Upper lobe of left lung (tissue), 6 donors: ENCODE results near the gene GMPPA. TPM values are rescaled to one million over a fixed set of nuclear protein-coding genes. Genes with fewer than 3 reads are reported as not detected.

Source experiments
- ATAC-seq, 2 donors: fragments of 200-7000 bp; cut with Tn5 transposase; one replicate each; pipeline ENCODE4 v1.9.1; 2022; ENCODE audit warnings: mild to moderate bottlenecking in 2 of 2, moderate library complexity in 2 of 2; ENCODE audit not compliant: low FRiP score in 2 of 2
- DNase-seq, 2 donors: peaks; one replicate each; pipeline ENCODE4 v3.0.0-alpha.2; 2019 to 2020
- H3K27ac ChIP-seq, 4 donors: fragments of 200-600 bp; sonication (generic); one replicate each; pipeline ENCODE4 v1.5.1; 2016 to 2019
- H3K27me3 ChIP-seq, 4 donors: fragments of 200-600 bp; sonication (generic); one replicate each; pipeline ENCODE4 v1.5.1; 2017 to 2019
- H3K36me3 ChIP-seq, 4 donors: fragments of 200-600 bp; sonication (generic); one replicate each; pipeline ENCODE4 v1.5.1; 2016 to 2019
- H3K4me1 ChIP-seq, 4 donors: fragments of 200-600 bp; sonication (generic); one replicate each; pipeline ENCODE4 v1.5.1; 2018 to 2019
- H3K4me3 ChIP-seq, 4 donors: fragments of 200-600 bp; sonication (generic); one replicate each; pipeline ENCODE4 v1.5.1; 2017 to 2019; ENCODE audit warnings: mild to moderate bottlenecking in 2 of 4, moderate library complexity in 1 of 4
- H3K9me3 ChIP-seq, 4 donors: fragments of 200-600 bp; sonication (generic); one replicate each; pipeline ENCODE4 v1.5.1; 2018 to 2019
- CTCF ChIP-seq, 6 experiments: fragments of 450-650 bp in 4 of 6; fragments of 200-600 bp in 2 of 6; sonication (generic) in 2 of 6; IDR thresholded peaks; one replicate each; pipeline ENCODE4 v1.5.1; 2016 to 2019; ENCODE audit warnings: antibody characterized with exemption in 6 of 6
- EP300 ChIP-seq, 4 donors: sonication (generic); formaldehyde crosslinking; IDR thresholded peaks; one replicate each; pipeline ENCODE4 v1.5.1; 2017; ENCODE audit warnings: antibody characterized with exemption in 4 of 4, control low read depth in 2 of 4
- POLR2A ChIP-seq, 4 donors: fragments of 450-650 bp; IDR thresholded peaks; one replicate each; pipeline ENCODE4 v1.5.1; 2016 to 2017; ENCODE audit warnings: antibody characterized with exemption in 4 of 4, mild to moderate bottlenecking in 2 of 4
- POLR2AphosphoS5 ChIP-seq, 2 donors: sonication (generic); formaldehyde crosslinking; IDR thresholded peaks; one replicate each; pipeline ENCODE4 v1.5.1; 2017; ENCODE audit warnings: antibody characterized with exemption in 2 of 2
- WGBS, 2 donors: methylation state at CpG; one replicate each; pipeline ENCODE4 v1.1.5; 2017 to 2018; 5-methylcytosine and 5-hydroxymethylcytosine counted together
- total RNA-seq, 6 donors: library from RNA; depleted of rRNA in 4 of 6; stranded (reverse); fragments of >200 nt in 4 of 6; gene quantifications; one replicate each; pipeline versions ENCODE4 v1.1.0 to v1.2.1, GENCODE V29; 2016 to 2021
- donor health status: DM: no; HTN: no; CAD: no; lungs with moderate emphysema.
- donor health status: DM: no; HTN: yes; CAD: no; lungs with severe emphysema.

Gene GMPPA
- total RNA-seq, 6 donors from 2014 or later = 20.8 to 38.5 (median 24.9) TPM

GRCh38 chr2:219493086-219493485, 5.6 kb upstream of the GMPPA start:
- Histone ChIP-seq H3K27ac (no peak overlapping the region), H3K4me3 (no peak overlapping the region), H3K27me3 (peaks cover 0 to 31% (median 15%) of the 10 kb centered on the region in 4 donors), H3K36me3 (no peaks in the 10 kb centered on the region), H3K4me1 (peaks cover 8 to 17% (median 17%) of the 10 kb centered on the region in 4 donors), H3K9me3 (no peaks in the 10 kb centered on the region)
- TF ChIP-seq POLR2AphosphoS5 (IDR thresholded peaks at IDR 0.05) (no peak), POLR2A (IDR thresholded peaks at IDR 0.05) (no peak), EP300 (IDR thresholded peaks at IDR 0.05) (no peak), CTCF (IDR thresholded peaks at IDR 0.05) (no peak)
- WGBS, 2 donors = 85 to 90% methylated on average over 5 of the region's 5 CpGs
- DNase-seq (no peak), ATAC-seq (no peak)

- peaks cover 0 to 27% (median 15%) of the 10 kb centered on the region in 4 donors for H3K27me3 ChIP-seq
Measured at GRCh38 chr2:219494952-219495530, 3.6 kb upstream of the GMPPA start.

GRCh38 chr2:219495531-219496122, 3.1 kb upstream of the GMPPA start:
- peaks cover 19 to 30% (median 30%) of the 10 kb centered on the region in 4 donors for H3K4me1 ChIP-seq
- H3K9me3 ChIP-seq = no peaks in the 10 kb centered on the region
- H3K27ac ChIP-seq = peak overlapping the region in 1 of 4 donors; percentile 14
- TF ChIP-seq POLR2A (IDR thresholded peaks at IDR 0.05) (no peak), EP300 (IDR thresholded peaks at IDR 0.05) (no peak), CTCF (IDR thresholded peaks at IDR 0.05) (peak; percentile 4 to 52 (median 42)), POLR2AphosphoS5 (IDR thresholded peaks at IDR 0.05) (no peak)
- peaks cover 0 to 27% (median 15%) of the 10 kb centered on the region in 4 donors for H3K27me3 ChIP-seq
- no peak for ATAC-seq
- H3K4me3 ChIP-seq = no peak overlapping the region
- DNase-seq = peak; percentile 46 to 66
- WGBS, 2 donors = 22 to 28% methylated on average over 7 to 9 of the region's 14 CpGs
- no peaks in the 10 kb centered on the region for H3K36me3 ChIP-seq

More at GRCh38 chr2:219494952-219495530, 3.6 kb upstream of the GMPPA start:
- H3K36me3 ChIP-seq = no peaks in the 10 kb centered on the region
- peaks cover 16 to 29% (median 28%) of the 10 kb centered on the region in 4 donors for H3K4me1 ChIP-seq
- DNase-seq (no peak), ATAC-seq (no peak)
- no peaks in the 10 kb centered on the region for H3K9me3 ChIP-seq
- peak in 1 of 6 experiments; percentile 54 for TF ChIP-seq CTCF (IDR thresholded peaks at IDR 0.05)
- no peak for TF ChIP-seq POLR2AphosphoS5 (IDR thresholded peaks at IDR 0.05)
- H3K4me3 ChIP-seq = no peak overlapping the region
- no peak overlapping the region for H3K27ac ChIP-seq
- 15 to 29% methylated on average over 9 to 10 of the region's 10 CpGs for WGBS, 2 donors

- H3K9me3 ChIP-seq = no peaks in the 10 kb centered on the region
- peaks cover 0 to 27% (median 15%) of the 10 kb centered on the region in 4 donors for H3K27me3 ChIP-seq
- ATAC-seq (no peak), DNase-seq (no peak)
- peaks cover 19 to 30% (median 30%) of the 10 kb centered on the region in 4 donors for H3K4me1 ChIP-seq
- H3K36me3 ChIP-seq = no peaks in the 10 kb centered on the region
- H3K4me3 ChIP-seq = peak overlapping the region in 2 of 4 donors; percentile 68 to 75
- 20 to 30% methylated on average over 10 to 19 of the region's 20 CpGs for WGBS, 2 donors
- H3K27ac ChIP-seq = no peak overlapping the region
- TF ChIP-seq POLR2AphosphoS5 (IDR thresholded peaks at IDR 0.05) = no peak
- TF ChIP-seq EP300 (IDR thresholded peaks at IDR 0.05) = no peak
- no peak for TF ChIP-seq POLR2A (IDR thresholded peaks at IDR 0.05)
- TF ChIP-seq CTCF (IDR thresholded peaks at IDR 0.05) = no peak
Measured at GRCh38 chr2:219496247-219496824, 2.4 kb upstream of the GMPPA start.
